Measurements from ENCODE around the gene CTDNEP1. TPM values are rescaled to one million over a fixed set of nuclear protein-coding genes. Genes with fewer than 3 reads are reported as not detected.

CTDNEP1 gene
- total RNA-seq, 1 donor from 2014 or later = 165 TPM

DNA sequence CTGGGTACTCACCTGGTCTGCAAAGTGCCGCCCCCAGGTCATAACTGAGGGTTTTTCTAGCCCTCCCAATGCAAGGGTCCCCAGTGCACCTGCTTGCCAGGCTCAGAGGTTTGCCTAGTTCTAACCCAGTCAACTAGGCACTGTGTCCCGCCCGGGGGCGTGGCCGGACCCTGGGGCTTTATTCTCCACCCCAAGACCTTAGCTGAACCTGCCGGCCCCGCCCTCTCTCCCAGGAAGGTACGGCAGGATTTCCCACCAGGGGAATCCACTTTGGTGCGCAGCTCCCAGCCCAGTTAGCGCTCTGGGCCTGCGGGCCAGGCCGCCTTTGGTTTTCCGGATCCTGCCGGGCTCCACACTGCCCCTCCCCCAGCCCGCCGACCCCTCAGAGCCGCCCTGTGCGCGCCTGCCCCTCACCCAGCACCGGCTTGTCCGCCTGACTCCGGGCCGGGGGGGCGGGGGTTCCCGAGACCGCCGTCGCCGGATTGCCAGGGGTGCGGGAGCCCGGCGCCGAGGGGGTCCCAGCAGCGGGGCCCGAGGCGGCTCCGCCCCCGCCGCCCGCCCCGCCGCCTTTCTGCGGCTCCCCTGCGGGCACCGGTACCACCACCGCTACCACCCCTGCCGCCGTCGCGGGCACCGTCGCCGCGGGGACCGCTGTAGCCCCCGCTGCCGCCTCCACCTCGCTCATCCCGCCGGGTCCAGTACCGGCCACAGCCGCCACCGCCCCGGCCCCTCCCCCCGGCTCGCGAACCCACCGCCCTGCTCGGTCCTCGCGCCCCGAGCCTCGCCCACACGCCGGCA, 42.5 kb upstream of the CTDNEP1 start:
- ATAC-seq (ENCODE audit: low read depth) = no peak
- no peak for TF ChIP-seq CTCF (IDR thresholded peaks at IDR 0.05)
- Mint-ChIP-seq H3K4me1 (peaks cover 24% of the 10 kb centered on the region), H3K9me3 (no peaks in the 10 kb centered on the region), H3K27me3 (peaks cover 25% of the 10 kb centered on the region), H3K36me3 (ENCODE audit: low read depth) (no peaks in the 10 kb centered on the region), H3K4me3 (peak overlapping the region; percentile 57), H3K27ac (no peak overlapping the region)
- DNase-seq = no peak
- intact Hi-C loops (cut with micrococcal nuclease) = no loop called here
- CTCF ChIA-PET = no interaction called here
- POLR2A ChIA-PET = interaction anchor here (1.0 to 1.4 kb wide), 3 partner anchors 20 to 36 kb away, joined by 3 to 4 read pairs (median 4); partner anchors contain the start of gene NEURL4

DNA sequence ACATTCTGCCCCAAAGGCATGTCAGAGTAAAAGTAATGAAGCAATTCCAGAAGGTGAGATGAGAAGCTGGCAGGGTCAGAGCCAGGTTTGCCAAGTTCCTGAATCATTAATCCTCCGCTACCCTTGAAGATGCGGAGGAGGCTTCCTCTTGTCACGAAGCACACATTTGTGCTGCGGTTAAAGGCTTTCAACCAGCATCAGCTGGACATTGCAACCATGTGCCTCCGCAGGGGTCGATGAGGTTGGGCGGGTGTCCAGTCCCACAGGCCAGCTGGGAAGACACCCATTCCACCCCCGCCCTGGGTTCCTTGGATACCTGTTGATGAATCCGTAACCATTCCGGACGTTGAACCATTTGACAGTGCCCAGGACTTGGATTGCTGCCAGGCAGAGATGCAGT, 41.6 kb upstream of the CTDNEP1 start:
- Mint-ChIP-seq H3K9me3 (no peaks in the 10 kb centered on the region), H3K27me3 (peaks cover 28% of the 10 kb centered on the region), H3K36me3 (ENCODE audit: low read depth) (no peaks in the 10 kb centered on the region), H3K4me1 (peaks cover 24% of the 10 kb centered on the region), H3K27ac (no peak overlapping the region), H3K4me3 (no peak overlapping the region)
- no peak for TF ChIP-seq CTCF (IDR thresholded peaks at IDR 0.05)
- POLR2A ChIA-PET = interaction anchor here (1.0 to 1.4 kb wide), 3 partner anchors 21 to 36 kb away, joined by 3 to 4 read pairs (median 4); partner anchors contain the start of gene NEURL4
- CTCF ChIA-PET = interaction anchor here (1.0 kb wide), 1 partner anchor 12 kb away, joined by 3 read pairs; the partner anchor contains the start of gene SLC2A4
- no peak for ATAC-seq (ENCODE audit: low read depth)
- intact Hi-C loops (cut with micrococcal nuclease) = no loop called here
- DNase-seq = no peak

- TF ChIP-seq CTCF (IDR thresholded peaks at IDR 0.05) = no peak
- no peak overlapping the region for H3K4me3 Mint-ChIP-seq
- intact Hi-C loops (cut with micrococcal nuclease) = no loop called here
- CTCF ChIA-PET = interaction anchor here (1.0 kb wide), 1 partner anchor 11 kb away, joined by 3 read pairs; the partner anchor contains the start of gene SLC2A4
- POLR2A ChIA-PET = interaction anchor here (0.7 to 1.4 kb wide), 2 partner anchors 34 to 37 kb away, joined by 3 to 7 read pairs; partner anchors contain the start of gene NEURL4
- ATAC-seq (ENCODE audit: low read depth) (no peak), DNase-seq (no peak)
- H3K36me3 Mint-ChIP-seq (ENCODE audit: low read depth) = no peaks in the 10 kb centered on the region
- H3K27me3 Mint-ChIP-seq = peaks cover 32% of the 10 kb centered on the region
- H3K4me1 Mint-ChIP-seq = peaks cover 24% of the 10 kb centered on the region
- no peak overlapping the region for H3K27ac Mint-ChIP-seq
- H3K9me3 Mint-ChIP-seq = no peaks in the 10 kb centered on the region
These were observed 41.2 kb upstream of the CTDNEP1 start for GRCh38 chr17:7292729-7293128.

DNA sequence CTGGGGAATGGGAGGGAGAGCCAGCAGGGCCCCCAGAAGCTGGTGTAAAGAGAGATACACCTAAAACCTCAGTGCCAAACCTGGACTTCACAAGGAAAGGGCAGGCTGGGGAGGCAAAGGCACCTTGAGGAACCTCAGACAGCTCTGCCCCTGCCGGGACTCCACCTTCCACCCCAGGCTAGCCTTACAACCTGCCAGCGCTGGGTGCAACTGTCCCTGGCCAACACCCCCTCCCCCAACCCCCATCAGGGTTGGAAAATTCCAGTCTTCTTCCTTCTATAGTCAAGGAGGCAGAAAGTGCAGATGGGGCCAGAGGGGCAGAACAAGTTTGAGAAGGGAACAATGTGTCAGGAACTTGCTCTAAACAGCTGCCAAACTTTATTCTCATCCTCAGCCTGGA, 40.7 kb upstream of the CTDNEP1 start:
- no peak overlapping the region for H3K27ac Mint-ChIP-seq
- no peak for DNase-seq
- peaks cover 24% of the 10 kb centered on the region for H3K4me1 Mint-ChIP-seq
- POLR2A ChIA-PET = interaction anchor here (0.7 to 0.9 kb wide), 2 partner anchors 35 to 57 kb away, joined by 3 to 7 read pairs; no protein-coding TSS in a partner anchor
- no peak for TF ChIP-seq CTCF (IDR thresholded peaks at IDR 0.05)
- H3K9me3 Mint-ChIP-seq = no peaks in the 10 kb centered on the region
- CTCF ChIA-PET = interaction anchor here (1.0 to 1.1 kb wide), 2 partner anchors 11 to 302 kb away, joined by 3 read pairs; partner anchors contain the start of gene SLC2A4
- H3K4me3 Mint-ChIP-seq = no peak overlapping the region
- H3K27me3 Mint-ChIP-seq = peaks cover 35% of the 10 kb centered on the region
- no peaks in the 10 kb centered on the region for H3K36me3 Mint-ChIP-seq (ENCODE audit: low read depth)
- ATAC-seq (ENCODE audit: low read depth) = no peak
- intact Hi-C loops (cut with micrococcal nuclease) = no loop called here

DNA sequence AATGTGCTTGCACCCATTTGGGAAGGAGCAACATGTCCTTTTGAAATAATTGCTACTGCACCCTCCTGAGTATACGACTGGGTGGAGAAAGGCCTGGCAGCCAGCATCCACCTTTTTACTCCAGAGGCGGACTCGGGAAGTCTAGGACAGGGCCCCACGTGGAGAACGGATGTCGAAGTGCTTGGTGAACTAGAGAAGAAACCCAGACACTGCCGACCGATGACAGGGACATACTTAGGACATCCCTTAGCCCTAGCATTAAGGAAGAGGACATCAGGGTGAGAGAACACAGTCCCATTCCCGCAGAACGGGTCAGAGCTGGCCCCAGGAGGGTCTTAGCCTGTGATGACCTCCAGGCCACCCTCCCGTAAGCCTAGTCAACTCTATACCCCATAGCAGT, 39.2 kb upstream of the CTDNEP1 start:
- Mint-ChIP-seq H3K4me1 (peaks cover 15% of the 10 kb centered on the region), H3K4me3 (no peak overlapping the region), H3K27me3 (peaks cover 43% of the 10 kb centered on the region), H3K36me3 (ENCODE audit: low read depth) (no peaks in the 10 kb centered on the region), H3K9me3 (no peaks in the 10 kb centered on the region), H3K27ac (no peak overlapping the region)
- intact Hi-C loops (cut with micrococcal nuclease) = no loop called here
- ATAC-seq (ENCODE audit: low read depth) = no peak
- no peak for TF ChIP-seq CTCF (IDR thresholded peaks at IDR 0.05)
- POLR2A ChIA-PET = no interaction called here
- CTCF ChIA-PET = no interaction called here
- no peak for DNase-seq

Measured in activated B cell treated with CpG ODN at 0.5 μM for 24 hours (primary cell).